ENCODE measurements around the gene MBTD1.

Gene MBTD1

GRCh38 chr17:51255673-51256072 lies 4.2 kb downstream of the MBTD1 start:
- Histone ChIP-seq H3K4me3 (ENCODE audit: insufficient read depth, low read depth, low read length, poor library complexity, severe bottlenecking) (no peak overlapping the region), H3K36me3 (ENCODE audit: control insufficient read depth, insufficient read depth, low read length) (peaks cover 7% of the 10 kb centered on the region), H3K27ac (ENCODE audit: insufficient read depth, low read length, poor library complexity, severe bottlenecking) (no peak overlapping the region), H3K4me1 (ENCODE audit: control insufficient read depth, insufficient read depth, low read length, poor library complexity, severe bottlenecking) (peaks cover 18% of the 10 kb centered on the region), H3K27me3 (replicated peaks; ENCODE audit: control insufficient read depth, insufficient read depth, low read length, poor library complexity, severe bottlenecking) (no peaks in the 10 kb centered on the region), H3K9me3 (ENCODE audit: control insufficient read depth, low read length) (no peaks in the 10 kb centered on the region)
- no peak for DNase-seq

- Histone ChIP-seq H3K27ac (ENCODE audit: insufficient read depth, low read length, poor library complexity, severe bottlenecking) (no peak overlapping the region), H3K36me3 (ENCODE audit: control insufficient read depth, insufficient read depth, low read length) (peaks cover 4% of the 10 kb centered on the region), H3K4me1 (ENCODE audit: control insufficient read depth, insufficient read depth, low read length, poor library complexity, severe bottlenecking) (peaks cover 2% of the 10 kb centered on the region), H3K4me3 (ENCODE audit: insufficient read depth, low read depth, low read length, poor library complexity, severe bottlenecking) (no peak overlapping the region), H3K9me3 (ENCODE audit: control insufficient read depth, low read length) (no peaks in the 10 kb centered on the region), H3K27me3 (replicated peaks; ENCODE audit: control insufficient read depth, insufficient read depth, low read length, poor library complexity, severe bottlenecking) (no peaks in the 10 kb centered on the region)
- DNase-seq: no peak
Measured at GRCh38 chr17:51251010-51251409, 8.8 kb downstream of the MBTD1 start.

GRCh38 chr17:51250314-51250840 lies 9.5 kb downstream of the MBTD1 start:
- no peak overlapping the region for H3K27ac ChIP-seq (ENCODE audit: insufficient read depth, low read length, poor library complexity, severe bottlenecking)
- no peaks in the 10 kb centered on the region for H3K27me3 ChIP-seq (replicated peaks; ENCODE audit: control insufficient read depth, insufficient read depth, low read length, poor library complexity, severe bottlenecking)
- no peak overlapping the region for H3K4me3 ChIP-seq (ENCODE audit: insufficient read depth, low read depth, low read length, poor library complexity, severe bottlenecking)

GRCh38 chr17:51245535-51245934 lies 14.3 kb downstream of the MBTD1 start:
- no peak overlapping the region for H3K27ac ChIP-seq (ENCODE audit: insufficient read depth, low read length, poor library complexity, severe bottlenecking)
- H3K9me3 ChIP-seq (ENCODE audit: control insufficient read depth, low read length): no peaks in the 10 kb centered on the region
- DNase-seq: no peak
- no peaks in the 10 kb centered on the region for H3K36me3 ChIP-seq (ENCODE audit: control insufficient read depth, insufficient read depth, low read length)
- H3K27me3 ChIP-seq (replicated peaks; ENCODE audit: control insufficient read depth, insufficient read depth, low read length, poor library complexity, severe bottlenecking): no peaks in the 10 kb centered on the region
- no peak overlapping the region for H3K4me3 ChIP-seq (ENCODE audit: insufficient read depth, low read depth, low read length, poor library complexity, severe bottlenecking)
- H3K4me1 ChIP-seq (ENCODE audit: control insufficient read depth, insufficient read depth, low read length, poor library complexity, severe bottlenecking): no peaks in the 10 kb centered on the region

More at GRCh38 chr17:51250314-51250840, 9.5 kb downstream of the MBTD1 start:
- peaks cover 2% of the 10 kb centered on the region for H3K4me1 ChIP-seq (ENCODE audit: control insufficient read depth, insufficient read depth, low read length, poor library complexity, severe bottlenecking)
- H3K36me3 ChIP-seq (ENCODE audit: control insufficient read depth, insufficient read depth, low read length): peaks cover 4% of the 10 kb centered on the region
- no peaks in the 10 kb centered on the region for H3K9me3 ChIP-seq (ENCODE audit: control insufficient read depth, low read length)
- DNase-seq: no peak

DNA sequence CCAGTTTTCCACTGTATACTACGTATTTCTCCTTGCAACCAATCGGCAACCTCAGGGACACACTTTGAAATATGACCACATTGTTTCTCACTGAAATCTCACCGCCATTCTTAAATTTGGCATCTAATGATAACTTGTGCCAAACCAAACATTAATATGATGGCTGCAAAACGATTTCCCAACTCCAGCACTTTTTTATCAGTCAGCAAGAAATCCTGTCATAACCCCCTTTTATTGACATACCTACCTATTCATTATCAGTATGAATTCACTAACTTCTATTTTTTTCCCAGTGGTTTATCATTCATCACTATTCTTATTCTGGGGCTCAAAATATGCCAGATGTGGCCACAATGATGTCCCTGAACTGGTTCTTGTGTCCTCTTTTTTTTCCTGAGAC lies 15.8 kb downstream of the MBTD1 start:
- no peak for DNase-seq
- H3K4me3 ChIP-seq (ENCODE audit: insufficient read depth, low read depth, low read length, poor library complexity, severe bottlenecking): no peak overlapping the region
- no peak overlapping the region for H3K27ac ChIP-seq (ENCODE audit: insufficient read depth, low read length, poor library complexity, severe bottlenecking)
- H3K36me3 ChIP-seq (ENCODE audit: control insufficient read depth, insufficient read depth, low read length): no peaks in the 10 kb centered on the region
- no peaks in the 10 kb centered on the region for H3K27me3 ChIP-seq (replicated peaks; ENCODE audit: control insufficient read depth, insufficient read depth, low read length, poor library complexity, severe bottlenecking)
- H3K4me1 ChIP-seq (ENCODE audit: control insufficient read depth, insufficient read depth, low read length, poor library complexity, severe bottlenecking): no peaks in the 10 kb centered on the region
- no peaks in the 10 kb centered on the region for H3K9me3 ChIP-seq (ENCODE audit: control insufficient read depth, low read length)

- no peak overlapping the region for H3K4me3 ChIP-seq (ENCODE audit: insufficient read depth, low read depth, low read length, poor library complexity, severe bottlenecking)
Measured at GRCh38 chr17:51240275-51240674, 19.6 kb downstream of the MBTD1 start.

DNA sequence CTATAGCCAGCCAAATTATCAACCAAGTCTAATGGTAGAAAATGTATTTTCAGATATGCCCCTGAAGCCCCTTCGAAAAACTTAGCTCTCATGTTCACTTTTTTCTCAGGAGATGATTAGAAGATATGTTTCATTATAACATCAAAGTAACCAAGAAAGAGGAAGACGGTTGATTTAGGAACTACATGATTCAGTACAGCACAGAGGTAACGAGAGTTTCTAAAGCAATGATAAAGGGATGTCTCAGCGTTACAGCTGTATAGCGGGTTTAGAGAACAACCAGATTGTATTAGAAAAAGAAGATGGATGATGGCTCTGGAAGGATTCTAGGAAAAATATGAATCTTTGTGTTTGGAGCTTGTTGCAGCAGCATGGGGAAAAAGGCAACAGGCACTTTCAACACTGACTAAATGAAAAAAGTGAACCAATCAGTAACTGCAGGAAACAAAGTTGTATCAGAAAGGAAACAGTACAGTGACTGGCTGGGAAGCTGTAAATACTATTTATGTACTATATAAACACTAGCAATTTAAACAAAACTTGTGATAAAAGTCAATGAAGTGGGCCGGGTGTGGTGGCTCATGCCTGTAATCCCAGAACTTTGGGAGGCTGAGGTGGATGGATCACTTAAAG lies 21.5 kb downstream of the MBTD1 start:
- H3K27ac ChIP-seq (ENCODE audit: insufficient read depth, low read length, poor library complexity, severe bottlenecking): no peak overlapping the region
- no peaks in the 10 kb centered on the region for H3K4me1 ChIP-seq (ENCODE audit: control insufficient read depth, insufficient read depth, low read length, poor library complexity, severe bottlenecking)
- no peaks in the 10 kb centered on the region for H3K27me3 ChIP-seq (replicated peaks; ENCODE audit: control insufficient read depth, insufficient read depth, low read length, poor library complexity, severe bottlenecking)
- H3K9me3 ChIP-seq (ENCODE audit: control insufficient read depth, low read length): no peaks in the 10 kb centered on the region
- DNase-seq: no peak
- H3K36me3 ChIP-seq (ENCODE audit: control insufficient read depth, insufficient read depth, low read length): no peaks in the 10 kb centered on the region
- H3K4me3 ChIP-seq (ENCODE audit: insufficient read depth, low read depth, low read length, poor library complexity, severe bottlenecking): no peak overlapping the region

More at GRCh38 chr17:51240275-51240674, 19.6 kb downstream of the MBTD1 start:
- Histone ChIP-seq H3K4me1 (ENCODE audit: control insufficient read depth, insufficient read depth, low read length, poor library complexity, severe bottlenecking) (no peaks in the 10 kb centered on the region), H3K9me3 (ENCODE audit: control insufficient read depth, low read length) (no peaks in the 10 kb centered on the region), H3K27ac (ENCODE audit: insufficient read depth, low read length, poor library complexity, severe bottlenecking) (no peak overlapping the region), H3K27me3 (replicated peaks; ENCODE audit: control insufficient read depth, insufficient read depth, low read length, poor library complexity, severe bottlenecking) (no peaks in the 10 kb centered on the region), H3K36me3 (ENCODE audit: control insufficient read depth, insufficient read depth, low read length) (no peaks in the 10 kb centered on the region)
- no peak for DNase-seq

GRCh38 chr17:51234162-51234561 lies 25.7 kb downstream of the MBTD1 start:
- no peaks in the 10 kb centered on the region for H3K36me3 ChIP-seq (ENCODE audit: control insufficient read depth, insufficient read depth, low read length)
- no peak overlapping the region for H3K27ac ChIP-seq (ENCODE audit: insufficient read depth, low read length, poor library complexity, severe bottlenecking)
- H3K27me3 ChIP-seq (replicated peaks; ENCODE audit: control insufficient read depth, insufficient read depth, low read length, poor library complexity, severe bottlenecking): no peaks in the 10 kb centered on the region
- H3K4me1 ChIP-seq (ENCODE audit: control insufficient read depth, insufficient read depth, low read length, poor library complexity, severe bottlenecking): no peaks in the 10 kb centered on the region
- no peaks in the 10 kb centered on the region for H3K9me3 ChIP-seq (ENCODE audit: control insufficient read depth, low read length)
- no peak for DNase-seq
- H3K4me3 ChIP-seq (ENCODE audit: insufficient read depth, low read depth, low read length, poor library complexity, severe bottlenecking): no peak overlapping the region

DNA sequence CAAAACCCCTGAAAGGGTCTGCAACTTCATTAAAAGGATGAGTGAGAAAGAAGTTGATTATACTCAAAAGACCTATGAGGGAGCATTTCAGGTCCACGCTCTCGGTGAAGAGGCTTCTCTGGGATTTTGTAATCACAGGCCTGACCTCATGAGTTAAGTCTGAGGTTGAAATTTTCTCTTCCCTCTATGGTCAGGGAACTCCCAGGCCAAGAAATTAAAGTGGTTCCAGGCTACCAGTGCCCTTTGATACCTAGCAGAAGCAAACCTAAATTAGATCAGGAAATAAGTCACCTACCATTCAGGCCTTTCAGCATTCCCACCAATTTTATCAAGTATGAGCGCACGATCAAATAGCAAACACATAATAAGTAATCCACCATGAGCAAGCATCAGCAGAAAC lies 27.9 kb downstream of the MBTD1 start:
- Histone ChIP-seq H3K27ac (ENCODE audit: insufficient read depth, low read length, poor library complexity, severe bottlenecking) (no peak overlapping the region), H3K4me3 (ENCODE audit: insufficient read depth, low read depth, low read length, poor library complexity, severe bottlenecking) (no peak overlapping the region), H3K4me1 (ENCODE audit: control insufficient read depth, insufficient read depth, low read length, poor library complexity, severe bottlenecking) (no peaks in the 10 kb centered on the region), H3K27me3 (replicated peaks; ENCODE audit: control insufficient read depth, insufficient read depth, low read length, poor library complexity, severe bottlenecking) (no peaks in the 10 kb centered on the region), H3K9me3 (ENCODE audit: control insufficient read depth, low read length) (no peaks in the 10 kb centered on the region), H3K36me3 (ENCODE audit: control insufficient read depth, insufficient read depth, low read length) (no peaks in the 10 kb centered on the region)
- no peak for DNase-seq

DNA sequence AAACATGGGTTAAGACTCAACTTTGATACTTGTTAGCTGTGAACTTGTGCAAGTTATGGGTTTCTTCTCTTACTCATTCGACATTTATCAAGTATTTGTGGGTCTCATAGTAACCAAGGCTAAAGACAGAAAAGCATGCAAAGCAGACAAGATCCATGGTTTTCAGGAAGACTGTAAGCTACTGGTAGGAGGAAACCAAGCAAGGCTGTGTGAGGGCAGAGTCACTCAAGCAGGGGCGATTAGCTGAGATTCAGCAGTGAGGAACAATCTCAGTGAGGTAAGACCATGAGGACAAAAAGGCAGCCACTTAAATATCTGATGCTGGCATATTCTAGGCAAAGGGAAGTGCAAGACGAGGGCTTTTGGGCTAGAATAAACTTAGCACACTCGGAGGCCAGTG lies 29.5 kb downstream of the MBTD1 start:
- H3K36me3 ChIP-seq (ENCODE audit: control insufficient read depth, insufficient read depth, low read length): no peaks in the 10 kb centered on the region
- no peaks in the 10 kb centered on the region for H3K9me3 ChIP-seq (ENCODE audit: control insufficient read depth, low read length)
- no peak overlapping the region for H3K27ac ChIP-seq (ENCODE audit: insufficient read depth, low read length, poor library complexity, severe bottlenecking)
- no peaks in the 10 kb centered on the region for H3K27me3 ChIP-seq (replicated peaks; ENCODE audit: control insufficient read depth, insufficient read depth, low read length, poor library complexity, severe bottlenecking)
- H3K4me1 ChIP-seq (ENCODE audit: control insufficient read depth, insufficient read depth, low read length, poor library complexity, severe bottlenecking): no peaks in the 10 kb centered on the region
- DNase-seq: no peak
- no peak overlapping the region for H3K4me3 ChIP-seq (ENCODE audit: insufficient read depth, low read depth, low read length, poor library complexity, severe bottlenecking)

Data from effector memory CD4-positive, alpha-beta T cell (primary cell).